ENCODE data around the gene MYL5. TPM values are rescaled to one million over a fixed set of nuclear protein-coding genes. Genes with fewer than 3 reads are reported as not detected.

Gene MYL5, protein sequence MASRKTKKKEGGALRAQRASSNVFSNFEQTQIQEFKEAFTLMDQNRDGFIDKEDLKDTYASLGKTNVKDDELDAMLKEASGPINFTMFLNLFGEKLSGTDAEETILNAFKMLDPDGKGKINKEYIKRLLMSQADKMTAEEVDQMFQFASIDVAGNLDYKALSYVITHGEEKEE
- total RNA-seq: 10 to 100 TPM; 17.1 to 19.5 TPM
- 5.2 TPM for polyA plus RNA-seq

DNA sequence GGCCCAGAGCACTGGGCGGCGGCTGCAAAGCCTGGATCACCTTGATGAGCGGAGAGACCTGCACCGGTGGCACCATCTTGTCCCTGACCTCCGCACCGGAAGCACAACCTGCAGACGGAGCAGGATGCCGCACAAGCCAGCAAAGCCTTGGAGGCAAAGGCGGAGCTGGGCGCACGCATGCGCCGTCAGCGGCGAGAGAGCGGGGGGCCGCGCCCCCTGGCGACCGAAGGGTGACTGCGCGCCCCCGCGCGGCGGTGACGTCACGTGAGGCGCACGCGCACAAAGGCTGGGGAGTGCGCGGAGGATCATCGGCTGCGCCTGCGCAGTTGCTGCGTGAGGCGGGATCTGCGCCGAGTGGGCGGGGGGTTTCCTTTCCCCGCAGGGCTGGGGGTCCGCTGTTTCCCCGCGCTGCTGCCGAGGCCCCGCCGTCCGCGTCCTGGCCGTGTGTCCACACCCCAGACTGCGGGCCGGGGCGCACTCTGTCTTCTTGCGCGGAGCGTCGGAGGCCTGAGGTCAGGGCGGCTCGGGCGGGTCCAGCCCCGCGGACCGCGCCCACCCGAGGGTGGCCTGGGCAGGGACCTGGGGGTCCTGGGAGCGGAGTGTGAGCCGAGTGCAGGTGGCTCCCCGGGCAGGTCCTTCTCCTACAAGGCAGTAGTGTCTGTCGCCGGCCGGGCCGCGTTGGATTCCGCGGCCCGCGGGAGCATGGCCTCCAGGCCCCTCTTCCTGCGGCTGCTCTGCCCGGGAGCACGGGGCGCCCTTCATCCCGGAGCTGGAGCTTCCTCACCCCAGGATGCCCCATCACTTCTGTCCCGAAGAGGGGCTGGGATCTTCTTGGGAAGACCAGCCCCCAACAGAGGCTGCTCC is at the start of gene MYL5, which contains the start of gene ATP5ME:
Gene MYL5 (plus strand): TSS at position 371 of the 864 bp plus-strand sequence. CDS start 3,485 bp downstream, outside the sequence.
Gene ATP5ME (minus strand): TSS at position 105 of the 864 bp plus-strand sequence. CDS start 29 bp downstream, at position 76.
- H3K4me3 ChIP-seq (ENCODE audit: low read length): peak within 1 kb of the TSS; percentile 78
- Mint-ChIP-seq H3K9me3 (no peaks in the 10 kb centered on the region), H3K27ac (peak within 1 kb of the TSS; percentile 83 to 96 (median 86)), H3K27me3 (no peaks in the 10 kb centered on the region), H3K4me3 (peak within 1 kb of the TSS; percentile 82 to 95 (median 90)), H3K36me3 (peaks cover 0 to 33% (median 5%) of the 10 kb centered on the region in 3 donors), H3K4me1 (peaks cover 6 to 17% (median 9%) of the 10 kb centered on the region in 3 donors)
- no peaks in the 10 kb centered on the region for H3K27me3 ChIP-seq (ENCODE audit: insufficient read depth, low read length, poor library complexity, severe bottlenecking)
- peaks cover 17% of the 10 kb centered on the region for H3K36me3 ChIP-seq (ENCODE audit: insufficient read depth, low read length)
- ChIA-PET POLR2A (interaction anchor here (0.7 to 1.5 kb wide), 6 partner anchors 8 to 1038 kb away, joined by 3 to 21 read pairs (median 4); partner anchors contain the start of gene SLBP), CTCF (interaction anchor here (1.0 to 2.1 kb wide), 6 partner anchors 10 to 336 kb away, joined by 3 to 19 read pairs (median 3); partner anchors contain the start of gene ZNF141)
- H3K27ac ChIP-seq (ENCODE audit: low read depth, low read length): peak within 1 kb of the TSS; percentile 98
- DNase-seq: peak; percentile 97 to 99 (median 99)
- peaks cover 19% of the 10 kb centered on the region for H3K4me1 ChIP-seq (ENCODE audit: insufficient read depth, low read length)
- no peaks in the 10 kb centered on the region for H3K9me3 ChIP-seq (ENCODE audit: low read length)

DNA sequence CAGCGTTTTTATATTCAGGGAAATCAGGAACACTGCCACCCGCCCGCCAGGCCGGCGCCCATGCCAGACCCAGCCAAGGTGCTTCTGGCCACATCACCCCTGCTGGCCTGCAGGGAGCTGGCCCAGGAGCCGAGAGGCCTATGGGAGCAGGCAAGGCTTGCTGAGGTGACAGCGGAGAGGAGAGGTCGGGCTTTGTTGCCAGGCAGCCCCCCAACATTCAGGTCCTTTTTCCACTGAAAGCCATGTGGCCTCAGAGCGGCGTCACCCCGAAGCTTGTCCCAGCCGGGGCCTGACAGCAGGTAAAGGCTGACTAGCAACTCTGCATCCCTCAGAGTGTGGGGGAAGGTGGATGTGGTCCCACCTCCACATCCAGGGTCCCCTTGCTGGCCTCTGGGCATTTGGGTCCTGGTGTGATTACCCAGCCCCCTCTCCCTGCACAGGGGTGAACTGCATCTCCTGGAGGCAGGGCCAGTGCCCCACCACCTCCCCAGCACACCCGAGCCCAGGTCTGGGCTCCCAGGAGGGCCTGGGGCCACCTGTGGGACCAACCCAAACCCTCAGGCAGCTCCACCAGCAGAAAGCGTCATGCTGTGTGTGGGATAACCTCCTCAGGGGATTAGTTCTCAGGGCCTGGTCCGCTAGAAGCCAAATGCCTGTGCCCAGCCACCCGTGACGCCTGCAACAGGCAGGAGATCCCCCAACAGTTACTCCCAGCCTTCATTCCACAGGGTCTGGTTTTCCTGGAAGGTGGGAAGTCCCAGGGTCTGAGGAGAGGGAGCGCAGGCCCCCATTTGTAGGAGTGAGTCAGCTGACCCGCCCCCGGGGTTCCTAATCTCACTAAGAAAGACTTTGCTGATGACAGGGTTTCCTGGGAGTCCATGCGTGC is 49.4 kb upstream of the MYL5 start, which contains the start of gene PDE6B:
Gene PDE6B (plus strand): TSS at position 869 of the 886 bp plus-strand sequence. CDS start 54 bp downstream, outside the sequence.
- no peaks in the 10 kb centered on the region for H3K36me3 Mint-ChIP-seq
- H3K27ac Mint-ChIP-seq: no peak within 1 kb of the TSS

DNA sequence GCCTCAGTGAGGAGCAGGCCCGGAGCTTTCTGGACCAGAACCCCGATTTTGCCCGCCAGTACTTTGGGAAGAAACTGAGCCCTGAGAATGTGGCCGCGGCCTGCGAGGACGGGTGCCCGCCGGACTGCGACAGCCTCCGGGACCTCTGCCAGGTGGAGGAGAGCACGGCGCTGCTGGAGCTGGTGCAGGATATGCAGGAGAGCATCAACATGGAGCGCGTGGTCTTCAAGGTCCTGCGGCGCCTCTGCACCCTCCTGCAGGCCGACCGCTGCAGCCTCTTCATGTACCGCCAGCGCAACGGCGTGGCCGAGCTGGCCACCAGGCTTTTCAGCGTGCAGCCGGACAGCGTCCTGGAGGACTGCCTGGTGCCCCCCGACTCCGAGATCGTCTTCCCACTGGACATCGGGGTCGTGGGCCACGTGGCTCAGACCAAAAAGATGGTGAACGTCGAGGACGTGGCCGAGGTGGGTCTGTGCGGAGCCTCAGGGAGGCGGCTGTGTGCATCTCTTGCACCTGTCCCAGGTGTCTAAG is 48.6 kb upstream of the MYL5 start:
- H3K4me1 ChIP-seq (ENCODE audit: insufficient read depth, low read length): no peaks in the 10 kb centered on the region
- Mint-ChIP-seq H3K36me3 (no peaks in the 10 kb centered on the region), H3K4me3 (no peak overlapping the region), H3K9me3 (no peaks in the 10 kb centered on the region), H3K27me3 (peaks cover 4 to 9% of the 10 kb centered on the region in 2 donors), H3K27ac (no peak overlapping the region), H3K4me1 (no peaks in the 10 kb centered on the region)
- H3K27me3 ChIP-seq (ENCODE audit: insufficient read depth, low read length, poor library complexity, severe bottlenecking): no peaks in the 10 kb centered on the region
- POLR2A ChIA-PET: no interaction called here
- CTCF ChIA-PET: no interaction called here
- peak in 1 of 5 donors; percentile 37 for DNase-seq
- H3K4me3 ChIP-seq (ENCODE audit: low read length): no peak overlapping the region
- no peaks in the 10 kb centered on the region for H3K36me3 ChIP-seq (ENCODE audit: insufficient read depth, low read length)
- H3K9me3 ChIP-seq (ENCODE audit: low read length): no peaks in the 10 kb centered on the region
- H3K27ac ChIP-seq (ENCODE audit: low read depth, low read length): no peak overlapping the region

More for the DNA sequence above, 49.4 kb upstream of the MYL5 start, which contains the start of gene PDE6B:
- Mint-ChIP-seq H3K9me3 (peaks cover 0 to 2% (median 0%) of the 10 kb centered on the region in 5 donors), H3K4me1 (no peaks in the 10 kb centered on the region), H3K4me3 (no peak within 1 kb of the TSS), H3K27me3 (peaks cover 4 to 17% of the 10 kb centered on the region in 2 donors)
- Histone ChIP-seq H3K9me3 (ENCODE audit: low read length) (no peaks in the 10 kb centered on the region), H3K27me3 (ENCODE audit: insufficient read depth, low read length, poor library complexity, severe bottlenecking) (no peaks in the 10 kb centered on the region), H3K4me3 (ENCODE audit: low read length) (no peak within 1 kb of the TSS), H3K36me3 (ENCODE audit: insufficient read depth, low read length) (no peaks in the 10 kb centered on the region), H3K27ac (ENCODE audit: low read depth, low read length) (no peak within 1 kb of the TSS), H3K4me1 (ENCODE audit: insufficient read depth, low read length) (no peaks in the 10 kb centered on the region)
- ChIA-PET POLR2A (no interaction called here), CTCF (no interaction called here)
- DNase-seq: peak in 1 of 5 donors; percentile 22

DNA sequence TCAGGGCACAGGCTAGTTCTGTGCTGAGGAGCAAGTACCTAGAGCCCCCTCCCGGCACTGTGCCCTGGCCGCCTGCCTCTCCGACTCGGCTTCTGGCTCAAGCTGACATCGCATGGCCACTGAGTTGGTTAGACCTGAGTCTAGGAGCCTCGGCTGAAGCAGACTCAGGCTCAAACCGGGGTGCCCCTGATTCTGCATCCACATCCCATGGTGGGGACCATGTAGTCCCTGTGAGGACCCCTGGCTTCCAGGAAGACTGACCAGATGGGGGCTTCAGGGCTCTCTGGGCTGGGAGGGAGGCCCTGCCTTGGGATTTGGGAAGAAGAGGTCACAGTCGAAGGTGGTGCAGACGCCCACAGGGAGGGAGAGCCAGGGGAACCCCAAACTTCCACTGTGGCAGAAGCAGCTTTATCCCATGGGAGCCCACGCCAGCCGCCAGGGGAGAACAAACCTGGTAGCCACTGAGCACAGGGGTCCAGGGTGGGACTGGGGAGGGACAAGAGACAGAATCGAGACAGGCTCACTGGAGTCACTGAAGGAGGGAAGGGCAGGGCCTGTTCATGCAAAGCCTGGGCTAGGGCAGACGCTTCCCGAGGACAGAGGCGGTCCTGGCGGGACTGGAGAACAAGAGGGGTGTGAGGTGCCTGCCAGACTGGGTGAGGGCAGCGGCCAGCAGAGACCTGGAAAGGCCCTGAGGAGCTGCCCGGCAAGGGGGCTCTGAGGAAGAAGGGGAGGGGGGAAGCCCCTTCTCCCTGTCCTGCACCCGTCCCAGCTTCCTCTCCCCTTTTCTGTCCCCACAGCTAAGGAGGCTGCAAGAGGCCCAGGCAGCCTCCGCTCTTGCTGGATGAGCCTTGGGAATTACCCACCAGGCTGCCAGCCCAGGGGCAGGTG is 47.9 kb upstream of the MYL5 start:
- Histone ChIP-seq H3K9me3 (ENCODE audit: low read length) (no peaks in the 10 kb centered on the region), H3K27ac (ENCODE audit: low read depth, low read length) (no peak overlapping the region), H3K4me1 (ENCODE audit: insufficient read depth, low read length) (no peaks in the 10 kb centered on the region), H3K27me3 (ENCODE audit: insufficient read depth, low read length, poor library complexity, severe bottlenecking) (no peaks in the 10 kb centered on the region), H3K4me3 (ENCODE audit: low read length) (no peak overlapping the region), H3K36me3 (ENCODE audit: insufficient read depth, low read length) (no peaks in the 10 kb centered on the region)
- Mint-ChIP-seq H3K9me3 (no peaks in the 10 kb centered on the region), H3K27me3 (peaks cover 4 to 8% of the 10 kb centered on the region in 2 donors), H3K27ac (no peak overlapping the region), H3K36me3 (no peaks in the 10 kb centered on the region), H3K4me3 (no peak overlapping the region), H3K4me1 (no peaks in the 10 kb centered on the region)
- POLR2A ChIA-PET: no interaction called here
- CTCF ChIA-PET: no interaction called here
- DNase-seq: peak in 1 of 5 donors; percentile 41

DNA sequence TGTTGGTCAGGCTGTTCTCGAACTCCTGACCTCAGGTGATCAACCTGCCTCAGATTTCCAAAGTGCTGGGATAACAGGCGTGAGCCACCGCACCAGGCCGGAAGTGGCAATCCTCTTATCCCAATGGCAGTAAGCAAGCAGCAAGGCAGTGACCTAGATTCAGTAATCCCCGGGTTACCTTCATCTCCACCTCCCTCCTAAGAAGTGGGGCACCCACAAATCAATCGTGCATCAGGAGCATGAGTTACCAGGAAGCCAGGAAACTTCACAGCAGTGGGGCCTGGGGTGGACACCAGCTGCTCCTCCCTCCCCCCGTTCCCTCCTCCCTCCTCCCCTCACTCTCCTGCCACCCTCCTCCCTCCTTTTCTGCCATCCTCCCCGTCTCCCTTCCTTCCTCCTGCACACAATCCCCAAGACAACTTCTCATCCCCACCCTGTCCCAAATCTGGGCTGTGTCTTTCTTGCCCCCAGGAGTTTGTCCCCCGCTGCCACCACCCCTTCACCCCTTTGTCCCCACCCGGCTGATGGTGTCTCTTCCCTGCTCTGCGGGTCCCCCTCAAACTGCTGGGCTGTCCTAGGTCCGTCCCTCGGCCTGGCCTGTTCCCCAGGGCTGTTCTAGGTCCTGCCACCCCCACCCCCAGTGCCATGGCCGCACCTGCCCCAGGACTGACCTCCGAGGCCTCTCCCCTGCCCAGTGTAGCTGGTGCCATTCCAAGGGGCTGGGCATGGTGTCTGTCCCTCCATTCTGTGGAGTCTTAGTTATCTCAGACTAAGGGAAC is 46.8 kb upstream of the MYL5 start:
- no peaks in the 10 kb centered on the region for H3K36me3 ChIP-seq (ENCODE audit: insufficient read depth, low read length)
- no peak overlapping the region for H3K27ac ChIP-seq (ENCODE audit: low read depth, low read length)
- CTCF ChIA-PET: no interaction called here
- no peaks in the 10 kb centered on the region for H3K27me3 ChIP-seq (ENCODE audit: insufficient read depth, low read length, poor library complexity, severe bottlenecking)
- POLR2A ChIA-PET: no interaction called here
- H3K4me3 Mint-ChIP-seq: no peak overlapping the region
- H3K9me3 Mint-ChIP-seq: no peaks in the 10 kb centered on the region
- H3K36me3 Mint-ChIP-seq: no peaks in the 10 kb centered on the region
- H3K27ac Mint-ChIP-seq: no peak overlapping the region
- DNase-seq: peak in 1 of 5 donors; percentile 33
- H3K9me3 ChIP-seq (ENCODE audit: low read length): no peaks in the 10 kb centered on the region
- peaks cover 0 to 5% of the 10 kb centered on the region in 2 donors for H3K27me3 Mint-ChIP-seq
- H3K4me1 Mint-ChIP-seq: no peaks in the 10 kb centered on the region
- no peaks in the 10 kb centered on the region for H3K4me1 ChIP-seq (ENCODE audit: insufficient read depth, low read length)
- no peak overlapping the region for H3K4me3 ChIP-seq (ENCODE audit: low read length)

DNA sequence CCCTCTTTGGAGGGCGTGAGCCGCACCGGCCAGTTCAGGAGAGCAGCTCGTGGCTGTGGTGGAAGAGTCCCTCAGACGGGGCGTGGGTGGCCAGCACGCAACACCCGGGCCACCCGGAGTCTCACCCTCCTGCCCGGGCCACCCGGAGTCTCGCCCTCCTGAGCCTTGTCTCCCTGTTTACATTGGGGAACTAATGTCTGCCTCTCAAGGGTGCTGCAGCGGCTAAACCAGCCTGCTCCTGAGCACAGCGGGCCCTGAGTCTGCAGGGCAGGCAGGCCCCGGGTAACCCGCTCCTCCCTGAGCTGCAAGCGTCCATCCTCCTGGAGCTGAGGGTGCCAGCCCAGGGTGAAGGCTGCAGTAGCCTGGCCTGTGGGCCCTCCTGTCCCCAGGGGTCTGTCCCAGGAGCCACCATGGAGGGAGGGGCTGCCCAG is 46.0 kb upstream of the MYL5 start:
- peak in 1 of 5 donors; percentile 17 for DNase-seq
- Histone ChIP-seq H3K9me3 (ENCODE audit: low read length) (no peaks in the 10 kb centered on the region), H3K27ac (ENCODE audit: low read depth, low read length) (no peak overlapping the region), H3K36me3 (ENCODE audit: insufficient read depth, low read length) (no peaks in the 10 kb centered on the region), H3K4me3 (ENCODE audit: low read length) (no peak overlapping the region), H3K27me3 (ENCODE audit: insufficient read depth, low read length, poor library complexity, severe bottlenecking) (no peaks in the 10 kb centered on the region), H3K4me1 (ENCODE audit: insufficient read depth, low read length) (no peaks in the 10 kb centered on the region)
- ChIA-PET POLR2A (no interaction called here), CTCF (no interaction called here)
- H3K4me1 Mint-ChIP-seq: no peaks in the 10 kb centered on the region
- no peak overlapping the region for H3K27ac Mint-ChIP-seq
- no peak overlapping the region for H3K4me3 Mint-ChIP-seq
- peaks cover 0 to 5% of the 10 kb centered on the region in 2 donors for H3K27me3 Mint-ChIP-seq
- H3K9me3 Mint-ChIP-seq: no peaks in the 10 kb centered on the region
- no peaks in the 10 kb centered on the region for H3K36me3 Mint-ChIP-seq
